ENCODE results near the gene CFAP58. TPM values are rescaled to one million over a fixed set of nuclear protein-coding genes. Genes with fewer than 3 reads are reported as not detected.

CFAP58 gene
- total and polyA plus RNA-seq, 4 donors: 0.01 to 0.09 (median 0.08) TPM; not detected in 1

DNA sequence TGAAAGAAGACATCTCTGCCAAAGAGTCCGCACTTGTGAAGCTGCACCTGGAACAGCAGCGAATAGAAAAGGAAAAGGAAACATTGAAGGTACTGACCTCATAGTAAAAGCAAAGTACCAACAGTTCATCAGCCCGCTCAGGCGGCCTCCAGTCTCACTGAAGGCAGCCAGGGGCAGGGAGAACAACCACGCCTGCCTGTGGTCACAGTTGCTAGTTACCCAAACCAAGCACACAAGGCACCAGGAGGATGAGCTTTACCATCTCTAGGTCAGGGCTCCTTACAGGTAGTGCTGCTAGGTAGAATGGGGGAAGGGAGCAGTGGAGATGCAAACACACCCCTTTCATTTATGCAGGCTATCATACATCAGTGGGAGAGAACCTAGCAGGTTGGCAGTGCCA, 39.8 kb downstream of the CFAP58 start:
- no peaks in the 10 kb centered on the region for H3K9me3 ChIP-seq (ENCODE audit: control insufficient read depth in 4 of 4, low read length in 3 of 4)
- TF ChIP-seq JUND (IDR thresholded peaks at IDR 0.05) (no peak), RAD21 (IDR thresholded peaks at IDR 0.05) (no peak), CTCF (IDR thresholded peaks at IDR 0.05; ENCODE audit: low read depth, low read length, missing input control) (no peak), EGR1 (IDR thresholded peaks at IDR 0.05; ENCODE audit: low read depth in 2 of 2) (no peak), HNF4A (conservative IDR thresholded peaks at IDR 0.05) (no peak), SP1 (IDR thresholded peaks at IDR 0.05) (no peak), YY1 (IDR thresholded peaks at IDR 0.05) (no peak), TAF1 (conservative IDR thresholded peaks at IDR 0.05) (no peak), GABPA (IDR thresholded peaks at IDR 0.05 in 1 of 2, conservative IDR thresholded peaks at IDR 0.05 in 1 of 2) (no peak), HNF4G (IDR thresholded peaks at IDR 0.05) (no peak), NR2F2 (IDR thresholded peaks at IDR 0.05) (no peak), FOXA2 (IDR thresholded peaks at IDR 0.05) (no peak), RXRA (IDR thresholded peaks at IDR 0.05) (no peak), FOXA1 (IDR thresholded peaks at IDR 0.05) (no peak)
- TF ChIP-seq, protein P1, sequence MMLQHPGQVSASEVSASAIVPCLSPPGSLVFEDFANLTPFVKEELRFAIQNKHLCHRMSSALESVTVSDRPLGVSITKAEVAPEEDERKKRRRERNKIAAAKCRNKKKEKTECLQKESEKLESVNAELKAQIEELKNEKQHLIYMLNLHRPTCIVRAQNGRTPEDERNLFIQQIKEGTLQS (IDR thresholded peaks at IDR 0.05): no peak
- TF ChIP-seq, protein P2, sequence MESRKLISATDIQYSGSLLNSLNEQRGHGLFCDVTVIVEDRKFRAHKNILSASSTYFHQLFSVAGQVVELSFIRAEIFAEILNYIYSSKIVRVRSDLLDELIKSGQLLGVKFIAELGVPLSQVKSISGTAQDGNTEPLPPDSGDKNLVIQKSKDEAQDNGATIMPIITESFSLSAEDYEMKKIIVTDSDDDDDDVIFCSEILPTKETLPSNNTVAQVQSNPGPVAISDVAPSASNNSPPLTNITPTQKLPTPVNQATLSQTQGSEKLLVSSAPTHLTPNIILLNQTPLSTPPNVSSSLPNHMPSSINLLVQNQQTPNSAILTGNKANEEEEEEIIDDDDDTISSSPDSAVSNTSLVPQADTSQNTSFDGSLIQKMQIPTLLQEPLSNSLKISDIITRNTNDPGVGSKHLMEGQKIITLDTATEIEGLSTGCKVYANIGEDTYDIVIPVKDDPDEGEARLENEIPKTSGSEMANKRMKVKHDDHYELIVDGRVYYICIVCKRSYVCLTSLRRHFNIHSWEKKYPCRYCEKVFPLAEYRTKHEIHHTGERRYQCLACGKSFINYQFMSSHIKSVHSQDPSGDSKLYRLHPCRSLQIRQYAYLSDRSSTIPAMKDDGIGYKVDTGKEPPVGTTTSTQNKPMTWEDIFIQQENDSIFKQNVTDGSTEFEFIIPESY (IDR thresholded peaks at IDR 0.05): no peak
- TF ChIP-seq, protein P3, sequence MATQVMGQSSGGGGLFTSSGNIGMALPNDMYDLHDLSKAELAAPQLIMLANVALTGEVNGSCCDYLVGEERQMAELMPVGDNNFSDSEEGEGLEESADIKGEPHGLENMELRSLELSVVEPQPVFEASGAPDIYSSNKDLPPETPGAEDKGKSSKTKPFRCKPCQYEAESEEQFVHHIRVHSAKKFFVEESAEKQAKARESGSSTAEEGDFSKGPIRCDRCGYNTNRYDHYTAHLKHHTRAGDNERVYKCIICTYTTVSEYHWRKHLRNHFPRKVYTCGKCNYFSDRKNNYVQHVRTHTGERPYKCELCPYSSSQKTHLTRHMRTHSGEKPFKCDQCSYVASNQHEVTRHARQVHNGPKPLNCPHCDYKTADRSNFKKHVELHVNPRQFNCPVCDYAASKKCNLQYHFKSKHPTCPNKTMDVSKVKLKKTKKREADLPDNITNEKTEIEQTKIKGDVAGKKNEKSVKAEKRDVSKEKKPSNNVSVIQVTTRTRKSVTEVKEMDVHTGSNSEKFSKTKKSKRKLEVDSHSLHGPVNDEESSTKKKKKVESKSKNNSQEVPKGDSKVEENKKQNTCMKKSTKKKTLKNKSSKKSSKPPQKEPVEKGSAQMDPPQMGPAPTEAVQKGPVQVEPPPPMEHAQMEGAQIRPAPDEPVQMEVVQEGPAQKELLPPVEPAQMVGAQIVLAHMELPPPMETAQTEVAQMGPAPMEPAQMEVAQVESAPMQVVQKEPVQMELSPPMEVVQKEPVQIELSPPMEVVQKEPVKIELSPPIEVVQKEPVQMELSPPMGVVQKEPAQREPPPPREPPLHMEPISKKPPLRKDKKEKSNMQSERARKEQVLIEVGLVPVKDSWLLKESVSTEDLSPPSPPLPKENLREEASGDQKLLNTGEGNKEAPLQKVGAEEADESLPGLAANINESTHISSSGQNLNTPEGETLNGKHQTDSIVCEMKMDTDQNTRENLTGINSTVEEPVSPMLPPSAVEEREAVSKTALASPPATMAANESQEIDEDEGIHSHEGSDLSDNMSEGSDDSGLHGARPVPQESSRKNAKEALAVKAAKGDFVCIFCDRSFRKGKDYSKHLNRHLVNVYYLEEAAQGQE (IDR thresholded peaks at IDR 0.05): no peak
- TF ChIP-seq, protein P4, sequence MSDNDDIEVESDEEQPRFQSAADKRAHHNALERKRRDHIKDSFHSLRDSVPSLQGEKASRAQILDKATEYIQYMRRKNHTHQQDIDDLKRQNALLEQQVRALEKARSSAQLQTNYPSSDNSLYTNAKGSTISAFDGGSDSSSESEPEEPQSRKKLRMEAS (IDR thresholded peaks at IDR 0.05): no peak
- no peaks in the 10 kb centered on the region for H3K4me1 ChIP-seq (ENCODE audit: control insufficient read depth in 4 of 4, insufficient read depth in 4 of 4, low read length in 3 of 4)
- no peak for DNase-seq (ENCODE audit: low spot score)
- H3K27ac ChIP-seq (ENCODE audit: low read depth in 1 of 2, low read length in 2 of 2): no peak overlapping the region
- H3K4me3 ChIP-seq (ENCODE audit: low read depth in 1 of 3, low read length in 3 of 3): no peak overlapping the region
- peaks cover 0 to 8% (median 3%) of the 10 kb centered on the region in 4 donors for H3K27me3 ChIP-seq (ENCODE audit: control insufficient read depth in 4 of 4, insufficient read depth in 4 of 4, low read length in 3 of 4)
- WGBS: 78% methylated on average over 5 of the region's 5 CpGs
- no peaks in the 10 kb centered on the region for H3K36me3 ChIP-seq (ENCODE audit: control insufficient read depth in 4 of 4, insufficient read depth in 3 of 4, low read depth in 1 of 4, low read length in 3 of 4)
- no peak overlapping the region for H3K9ac ChIP-seq (ENCODE audit: low read depth in 1 of 2, low read length in 2 of 2)

Data from liver (tissue), 9 donors.